Femur (tissue), 1 donor: ENCODE measurements around the gene TAF5L.
"Not testable (repeated sequence)": the region's sequence is repeated elsewhere in the genome, so short reads cannot be mapped to it uniquely, and the experiment has no call there.

Experiments used
- DNase-seq: peaks from one replicate; pipeline ENCODE4 v3.0.0-alpha.2; 2017

Gene TAF5L

GRCh38 chr1:229563241-229563640 is 62.7 kb downstream of the TAF5L start:
- DNase-seq: no peak

- no peak for DNase-seq
Measured at GRCh38 chr1:229562686-229563085, 63.2 kb downstream of the TAF5L start.

- DNase-seq: no peak
Measured at GRCh38 chr1:229561141-229561540, 64.8 kb downstream of the TAF5L start.

GRCh38 chr1:229560124-229560523 is 65.8 kb downstream of the TAF5L start:
- not testable (repeated sequence) for DNase-seq

- DNase-seq: not testable (repeated sequence)
Measured at GRCh38 chr1:229559336-229559801, 66.6 kb downstream of the TAF5L start.

GRCh38 chr1:229558460-229559335 is 67.2 kb downstream of the TAF5L start, which contains the start of gene ABCB10:
TSS of gene ABCB10 (minus strand) at chr1:229558707. CDS start at chr1:229558652, 55 bp downstream.
- peak; percentile 98 for DNase-seq

- DNase-seq: peak; percentile 46
Measured at GRCh38 chr1:229557913-229558414, 68.0 kb downstream of the TAF5L start.

GRCh38 chr1:229557200-229557850 is 68.6 kb downstream of the TAF5L start:
- no peak for DNase-seq

- no peak for DNase-seq
Measured at GRCh38 chr1:229554886-229555621, 70.9 kb downstream of the TAF5L start.

- no peak for DNase-seq
Measured at GRCh38 chr1:229553621-229554130, 72.2 kb downstream of the TAF5L start.

- DNase-seq: no peak
Measured at GRCh38 chr1:229552732-229553131, 73.2 kb downstream of the TAF5L start.

- no peak for DNase-seq
Measured at GRCh38 chr1:229550812-229551567, 74.9 kb downstream of the TAF5L start.

- DNase-seq: no peak
Measured at GRCh38 chr1:229547542-229547941, 78.4 kb downstream of the TAF5L start.

GRCh38 chr1:229544587-229544986 is 81.3 kb downstream of the TAF5L start:
- no peak for DNase-seq
